Stimulated activated naive B cell treated with anti-CD40 and anti-IgM and Interleukin-4, amounts not matched to agents 10 μg/mL and 1 μg/mL and 100 μg/mL, for 72 hours (primary cell): ENCODE measurements around the gene B3GALT4.

Source experiments
- ATAC-seq, 2 donors: fragments of 150-1000 bp; cut with Tn5 transposase; replicated peaks; 2 replicates each; pipeline ENCODE4 v1.10.0; 2021; ENCODE audit warnings: moderate library complexity in 1 of 2
- DNase-seq: peaks from one replicate; pipeline ENCODE4 v3.0.0; 2021
- H3K27ac Mint-ChIP-seq: one replicate; pipeline ENCODE4 v1.8.0; 2022; ENCODE audit warnings: mild to moderate bottlenecking, mixed read lengths
- H3K27me3 Mint-ChIP-seq, 2 donors: one replicate each; pipeline ENCODE4 v1.8.0; 2022; ENCODE audit warnings: mixed read lengths in 2 of 2
- H3K36me3 Mint-ChIP-seq, 2 donors: one replicate each; pipeline ENCODE4 v1.8.0; 2022; ENCODE audit warnings: mixed read lengths in 2 of 2, mild to moderate bottlenecking in 1 of 2
- H3K4me1 Mint-ChIP-seq, 2 donors: one replicate each; pipeline ENCODE4 v1.8.0; 2022; ENCODE audit warnings: mixed read lengths in 2 of 2, mild to moderate bottlenecking in 1 of 2
- H3K4me3 Mint-ChIP-seq, 2 donors: one replicate each; pipeline ENCODE4 v1.8.0; 2022; ENCODE audit warnings: mild to moderate bottlenecking in 2 of 2, mixed read lengths in 2 of 2, moderate library complexity in 1 of 2
- H3K9me3 Mint-ChIP-seq, 2 donors: one replicate each; pipeline ENCODE4 v1.8.0; 2022; ENCODE audit warnings: mixed read lengths in 2 of 2, mild to moderate bottlenecking in 1 of 2

The B3GALT4 gene

DNA sequence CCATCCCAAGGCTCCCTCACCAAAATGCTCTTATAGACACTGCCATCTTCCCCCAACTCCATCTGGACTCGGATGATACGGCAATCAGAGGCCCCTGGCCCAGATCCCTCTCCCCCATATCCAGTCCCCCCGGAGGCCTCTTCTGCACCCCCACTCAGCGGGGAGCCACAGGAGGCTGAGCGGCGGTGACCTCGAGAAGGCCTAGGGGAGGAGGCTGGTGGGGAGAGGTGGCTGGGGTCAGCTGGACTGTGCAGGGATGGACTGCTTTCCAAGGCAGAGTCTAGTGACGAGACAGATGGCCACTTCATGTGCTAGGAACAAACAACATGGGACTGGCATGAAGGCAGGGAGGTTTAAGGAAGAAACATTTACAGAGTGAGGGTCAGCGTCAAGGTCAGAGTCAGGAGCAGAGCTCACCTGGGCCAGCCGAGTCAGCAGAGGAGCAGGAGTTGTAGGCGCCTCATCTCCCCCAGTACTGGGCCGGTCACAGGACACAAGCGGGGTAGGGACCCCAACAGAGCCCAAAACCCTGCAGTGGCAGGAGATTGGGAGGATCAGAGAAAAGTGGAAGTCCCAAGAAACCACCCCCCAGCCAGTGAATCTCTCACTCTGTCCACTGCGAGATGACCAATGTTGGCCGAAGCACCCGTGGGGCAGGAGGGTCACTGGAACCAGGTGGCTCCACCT lies 16.2 kb downstream of the B3GALT4 start:
- H3K4me1 Mint-ChIP-seq = peaks cover 39 to 52% of the 10 kb centered on the region in 2 donors
- peak overlapping the region; percentile 63 for H3K27ac Mint-ChIP-seq
- no peaks in the 10 kb centered on the region for H3K9me3 Mint-ChIP-seq
- peaks cover 19 to 52% of the 10 kb centered on the region in 2 donors for H3K36me3 Mint-ChIP-seq
- no peaks in the 10 kb centered on the region for H3K27me3 Mint-ChIP-seq
- no peak overlapping the region for H3K4me3 Mint-ChIP-seq
- ATAC-seq = no peak
- no peak for DNase-seq

DNA sequence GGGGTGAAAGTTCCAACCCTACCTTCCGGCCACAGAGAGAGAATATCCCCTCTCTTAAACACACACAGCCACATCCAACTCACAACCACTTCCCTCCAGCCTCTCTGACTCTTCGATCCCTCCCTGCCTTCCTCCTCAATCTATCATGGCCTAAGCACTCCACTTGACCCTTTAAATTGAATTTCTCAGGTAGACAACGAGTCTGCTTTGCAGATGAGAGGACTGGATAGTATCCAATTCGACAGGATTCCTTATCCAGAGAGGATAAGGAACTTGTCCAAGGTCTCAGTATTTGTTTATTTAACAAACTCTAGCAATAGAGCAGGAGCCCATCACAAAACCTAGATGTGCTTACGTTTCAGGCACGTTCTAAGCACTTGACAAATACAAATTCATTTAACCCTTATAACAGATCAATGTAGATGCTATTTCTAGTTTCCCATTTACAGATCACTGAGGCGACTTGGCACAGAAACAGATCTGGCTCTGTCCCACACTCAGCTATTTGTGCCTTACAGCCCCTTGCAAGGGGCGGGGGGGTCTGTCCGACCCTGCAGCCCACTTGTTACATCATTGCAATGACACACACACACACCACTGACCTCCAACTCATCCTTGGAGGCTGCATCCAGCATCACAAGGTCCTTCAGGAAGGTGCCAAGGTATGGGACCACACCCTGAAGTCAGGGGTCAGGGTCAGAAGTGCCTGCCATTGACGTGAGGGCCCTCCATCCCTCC lies 17.3 kb downstream of the B3GALT4 start:
- Mint-ChIP-seq H3K4me1 (peaks cover 43 to 59% of the 10 kb centered on the region in 2 donors), H3K4me3 (no peak overlapping the region), H3K27me3 (no peaks in the 10 kb centered on the region), H3K9me3 (no peaks in the 10 kb centered on the region), H3K36me3 (peaks cover 21 to 52% of the 10 kb centered on the region in 2 donors), H3K27ac (peak overlapping the region; percentile 16)
- ATAC-seq (no peak), DNase-seq (no peak)

DNA sequence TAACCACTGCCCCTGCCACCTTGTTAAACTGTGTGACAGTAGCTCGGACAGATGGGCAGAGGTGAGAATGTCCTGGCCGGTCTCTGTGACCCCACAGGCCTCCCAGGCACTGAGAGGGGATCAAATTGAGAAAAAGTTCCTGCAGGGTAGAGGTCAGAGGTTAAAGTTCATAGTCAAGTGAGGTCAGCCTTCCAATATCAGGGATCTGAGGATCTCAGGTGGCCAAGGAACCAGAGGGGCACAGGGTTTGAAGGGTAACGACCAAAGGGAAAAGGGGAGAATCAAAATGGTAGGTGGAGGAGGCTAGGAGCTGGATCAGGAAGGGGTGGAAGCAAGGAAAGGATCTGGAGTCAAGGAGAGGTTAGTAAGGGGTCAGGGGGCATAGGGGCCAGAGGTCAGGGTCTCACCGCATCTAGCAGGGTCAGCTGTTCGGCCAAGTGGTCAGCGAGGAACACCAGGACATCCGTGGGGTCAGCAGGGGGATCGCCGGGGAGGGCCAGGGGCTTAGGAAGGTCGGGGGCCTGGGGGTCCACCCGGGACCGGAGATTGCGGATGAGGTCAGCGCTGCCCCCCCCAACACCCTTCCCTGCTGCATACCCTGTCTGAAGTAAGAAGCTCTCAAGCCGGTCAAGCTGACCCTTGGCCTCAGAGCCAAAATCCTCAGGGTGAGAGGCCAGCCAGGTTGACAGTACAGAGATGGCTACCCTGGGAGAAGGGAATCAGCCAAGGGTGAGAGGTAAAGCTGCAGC lies 18.9 kb downstream of the B3GALT4 start:
- ATAC-seq = no peak
- no peaks in the 10 kb centered on the region for H3K9me3 Mint-ChIP-seq
- peaks cover 31 to 57% of the 10 kb centered on the region in 2 donors for H3K36me3 Mint-ChIP-seq
- peaks cover 43 to 60% of the 10 kb centered on the region in 2 donors for H3K4me1 Mint-ChIP-seq
- H3K27me3 Mint-ChIP-seq = no peaks in the 10 kb centered on the region
- peak overlapping the region; percentile 37 for H3K27ac Mint-ChIP-seq
- peak overlapping the region in 1 of 2 donors; percentile 8 for H3K4me3 Mint-ChIP-seq
- DNase-seq = no peak

DNA sequence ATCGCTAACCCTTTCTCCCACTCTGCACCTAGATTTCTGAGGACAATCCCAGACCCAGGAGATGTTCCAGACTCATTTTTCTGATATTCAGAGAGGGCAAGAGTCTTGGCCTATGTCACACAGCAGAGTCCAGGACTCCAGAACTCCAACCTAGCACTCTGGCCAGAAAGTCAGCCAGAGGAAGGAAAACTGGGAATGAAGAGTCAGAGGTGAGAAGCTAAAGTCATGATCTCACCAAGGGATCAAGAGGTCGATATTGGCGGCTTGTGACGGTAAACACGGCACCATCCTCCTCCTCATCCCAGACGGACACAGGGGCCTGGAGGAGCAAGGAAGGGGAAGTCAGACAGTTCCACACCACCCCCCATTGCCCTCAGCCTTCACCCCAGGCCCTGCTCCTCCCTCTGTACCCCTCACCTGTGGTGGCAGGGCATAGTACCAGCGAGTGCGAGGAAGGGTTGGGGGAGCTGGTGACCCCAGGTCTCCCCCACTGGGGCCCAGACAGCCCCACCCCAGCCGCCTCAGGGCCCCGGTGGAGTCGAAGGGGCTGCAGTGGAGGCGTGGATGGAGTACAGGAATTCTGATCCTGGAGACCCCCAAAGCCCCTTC lies 20.0 kb downstream of the B3GALT4 start:
- H3K4me3 Mint-ChIP-seq = peak overlapping the region; percentile 96 to 98
- no peaks in the 10 kb centered on the region for H3K27me3 Mint-ChIP-seq
- ATAC-seq = no peak
- H3K9me3 Mint-ChIP-seq = no peaks in the 10 kb centered on the region
- H3K27ac Mint-ChIP-seq = no peak overlapping the region
- peaks cover 38 to 58% of the 10 kb centered on the region in 2 donors for H3K36me3 Mint-ChIP-seq
- no peak for DNase-seq
- H3K4me1 Mint-ChIP-seq = peaks cover 39 to 64% of the 10 kb centered on the region in 2 donors

DNA sequence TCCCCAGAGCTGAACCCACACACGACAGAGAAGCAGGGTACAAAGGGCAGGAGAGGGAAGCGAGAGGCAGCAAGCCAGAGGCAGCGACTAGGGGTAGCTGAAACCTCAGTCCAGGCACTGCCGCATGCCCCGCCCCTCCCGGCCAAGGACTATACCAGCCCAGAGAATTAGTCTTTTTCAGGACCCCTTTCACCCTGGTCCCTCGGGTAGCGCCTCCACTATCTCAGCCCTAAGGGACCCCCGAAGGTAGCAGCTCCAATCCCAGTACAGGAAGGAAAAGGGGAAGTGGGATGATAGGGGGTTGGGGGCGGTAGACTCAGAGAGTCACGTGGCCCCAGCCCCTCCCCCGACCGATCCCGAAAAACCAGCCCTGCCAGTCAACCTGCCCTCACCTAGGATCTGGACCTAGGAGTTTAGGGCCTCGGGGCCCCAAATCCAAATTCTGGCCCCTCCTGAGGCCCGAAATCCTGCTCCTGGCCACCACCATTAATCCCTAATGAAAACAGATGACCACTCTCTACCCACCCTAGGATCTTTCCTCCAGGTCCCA lies 20.6 kb downstream of the B3GALT4 start:
- Mint-ChIP-seq H3K27me3 (no peaks in the 10 kb centered on the region), H3K27ac (peak overlapping the region; percentile 81), H3K36me3 (peaks cover 34 to 52% of the 10 kb centered on the region in 2 donors), H3K4me3 (peak overlapping the region; percentile 96 to 98), H3K4me1 (peaks cover 37 to 69% of the 10 kb centered on the region in 2 donors), H3K9me3 (no peaks in the 10 kb centered on the region)
- ATAC-seq (peak; percentile 13 to 23), DNase-seq (no peak)

DNA sequence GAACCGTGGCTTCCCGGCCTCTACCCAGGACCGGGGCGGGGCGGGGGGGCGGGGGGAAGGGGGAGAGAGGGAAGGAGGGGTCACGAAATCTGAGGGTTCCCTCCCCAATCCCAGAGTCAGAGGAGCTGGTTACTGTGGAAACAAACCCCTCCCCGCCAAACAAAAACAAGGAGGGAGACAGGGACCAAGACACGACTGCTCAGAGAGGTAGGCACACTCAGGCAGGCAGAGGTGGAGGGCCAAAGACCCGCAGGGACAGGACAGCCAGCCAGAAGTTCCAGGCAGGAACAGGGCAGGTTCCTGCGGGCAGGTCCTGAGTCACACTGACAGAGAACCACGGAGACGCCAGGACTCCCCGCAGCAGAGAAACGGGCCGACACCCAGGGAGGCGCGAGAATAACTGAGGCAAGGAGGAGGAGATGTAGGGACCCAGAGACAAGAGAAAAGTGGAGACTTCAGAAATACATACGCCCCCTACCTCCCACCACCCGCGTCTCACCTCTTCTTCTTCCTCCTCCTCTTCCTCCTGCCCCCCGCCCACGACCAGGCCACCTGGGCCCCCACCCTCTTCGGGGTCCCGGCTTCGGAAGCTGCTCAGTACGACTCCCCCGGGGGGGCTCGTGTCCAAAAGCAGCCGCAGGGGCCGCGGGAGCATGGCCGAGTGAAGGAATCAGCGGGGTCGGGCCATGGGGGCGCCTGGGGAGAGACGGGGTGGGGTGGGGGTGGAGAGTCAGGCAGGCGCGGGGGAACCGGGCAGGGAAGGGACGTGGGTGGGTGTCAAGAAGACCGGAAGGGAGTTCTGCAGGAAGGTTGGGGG lies 21.2 kb downstream of the B3GALT4 start:
- H3K27me3 Mint-ChIP-seq = no peaks in the 10 kb centered on the region

DNA sequence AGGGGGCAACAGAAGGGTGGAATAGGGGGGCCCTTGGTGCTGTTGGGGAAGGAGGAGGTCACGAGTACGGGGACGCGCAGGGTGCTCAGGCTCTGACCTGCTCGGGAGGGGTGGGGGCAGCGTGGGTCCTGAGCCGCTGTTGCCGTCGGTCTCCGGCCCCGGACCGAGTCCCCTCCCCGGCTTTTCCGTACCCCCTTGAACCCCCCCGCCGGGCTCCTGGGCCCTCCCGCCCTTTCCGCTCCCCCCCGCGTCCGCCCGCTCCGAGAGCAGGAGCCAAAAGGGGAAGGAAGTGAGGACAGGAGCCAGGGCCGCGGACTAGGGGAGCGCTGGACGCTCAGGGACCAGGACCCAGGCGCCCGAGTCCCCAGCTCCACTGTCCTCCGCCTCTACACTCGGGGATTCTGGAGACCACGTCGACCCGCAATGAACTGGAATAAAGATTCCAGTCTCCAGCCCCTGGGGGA lies 21.9 kb downstream of the B3GALT4 start, which contains the start of gene RGL2:
TSS of gene RGL2 (minus strand) at position 170 of the 464 bp plus-strand sequence. CDS start 332 bp downstream, outside the sequence.
- H3K9me3 Mint-ChIP-seq = no peaks in the 10 kb centered on the region
- H3K36me3 Mint-ChIP-seq = peaks cover 34 to 46% of the 10 kb centered on the region in 2 donors
- peak within 1 kb of the TSS; percentile 98 for H3K27ac Mint-ChIP-seq
- no peaks in the 10 kb centered on the region for H3K27me3 Mint-ChIP-seq
- H3K4me1 Mint-ChIP-seq = peaks cover 40 to 73% of the 10 kb centered on the region in 2 donors
- DNase-seq = no peak
- peak; percentile 36 to 51 for ATAC-seq
- peak within 1 kb of the TSS; percentile 96 to 98 for H3K4me3 Mint-ChIP-seq

More for the DNA sequence above, 21.2 kb downstream of the B3GALT4 start:
- ATAC-seq (peak; percentile 49 to 56), DNase-seq (peak; percentile 70)
- H3K4me3 Mint-ChIP-seq = peak overlapping the region; percentile 96 to 98
- peak overlapping the region; percentile 98 for H3K27ac Mint-ChIP-seq
- no peaks in the 10 kb centered on the region for H3K9me3 Mint-ChIP-seq
- H3K4me1 Mint-ChIP-seq = peaks cover 37 to 69% of the 10 kb centered on the region in 2 donors
- H3K36me3 Mint-ChIP-seq = peaks cover 32 to 47% of the 10 kb centered on the region in 2 donors

DNA sequence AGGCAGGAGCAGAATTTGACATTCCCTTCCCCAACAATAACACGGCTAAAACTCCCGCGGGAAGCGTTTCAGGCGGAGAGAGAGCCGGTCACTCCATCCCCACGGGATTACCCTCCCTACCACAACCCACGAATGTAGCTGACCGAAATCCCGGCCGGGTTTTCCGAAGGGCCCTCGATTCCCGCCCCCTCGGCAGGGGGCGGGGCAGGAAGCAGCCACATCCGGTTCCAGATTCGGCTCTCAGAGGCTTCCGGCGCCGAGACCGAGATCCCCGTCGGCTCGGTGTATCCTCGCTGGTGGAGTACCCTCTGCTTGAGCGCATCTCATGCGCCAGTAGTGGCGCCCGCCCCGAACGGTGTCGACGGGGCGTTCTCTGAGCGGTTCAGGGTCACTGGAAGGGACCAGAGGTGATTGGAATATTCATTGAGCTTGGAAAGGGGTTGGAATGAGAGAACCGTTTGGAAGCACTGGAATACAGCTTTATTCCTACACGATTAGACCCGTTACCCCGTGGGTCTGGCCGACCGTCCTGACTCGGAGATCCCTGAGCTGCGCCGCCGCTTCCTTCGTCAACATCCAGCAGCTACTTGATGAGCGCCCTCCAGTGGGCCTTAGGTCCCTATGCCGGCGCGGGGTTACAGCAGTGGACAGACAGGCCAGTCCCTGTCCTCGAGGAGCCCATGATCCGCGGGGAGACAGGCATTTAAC lies 22.5 kb downstream of the B3GALT4 start:
- ATAC-seq (peak; percentile 82 to 83), DNase-seq (peak; percentile 91)
- peak overlapping the region; percentile 98 for H3K27ac Mint-ChIP-seq
- H3K27me3 Mint-ChIP-seq = no peaks in the 10 kb centered on the region
- peaks cover 42 to 79% of the 10 kb centered on the region in 2 donors for H3K4me1 Mint-ChIP-seq
- H3K36me3 Mint-ChIP-seq = peaks cover 37 to 45% of the 10 kb centered on the region in 2 donors
- no peaks in the 10 kb centered on the region for H3K9me3 Mint-ChIP-seq
- peak overlapping the region; percentile 96 to 98 for H3K4me3 Mint-ChIP-seq

DNA sequence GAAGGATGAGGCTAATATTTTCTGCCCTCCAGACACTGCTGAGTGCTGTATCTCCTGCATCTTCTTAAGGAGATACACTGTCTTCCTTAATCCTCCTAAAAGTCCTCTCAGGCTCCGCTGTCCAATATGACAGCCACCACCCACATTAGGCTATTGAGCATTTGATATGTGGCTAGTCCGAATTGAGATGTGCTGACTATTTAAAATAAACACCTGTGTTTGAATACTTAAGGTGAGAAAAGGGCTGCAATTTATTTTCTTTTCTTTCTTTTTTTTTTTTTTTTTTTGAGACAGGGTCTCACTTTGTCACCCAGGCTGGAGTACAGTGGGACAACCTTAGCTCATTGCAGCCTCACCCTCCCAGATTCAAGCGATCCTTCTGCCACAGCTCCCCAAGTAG lies 25.0 kb downstream of the B3GALT4 start:
- peak overlapping the region; percentile 42 for H3K27ac Mint-ChIP-seq
- ATAC-seq (no peak), DNase-seq (no peak)
- peaks cover 46 to 54% of the 10 kb centered on the region in 2 donors for H3K36me3 Mint-ChIP-seq
- no peaks in the 10 kb centered on the region for H3K9me3 Mint-ChIP-seq
- no peak overlapping the region for H3K4me3 Mint-ChIP-seq
- H3K4me1 Mint-ChIP-seq = peaks cover 51 to 86% of the 10 kb centered on the region in 2 donors
- no peaks in the 10 kb centered on the region for H3K27me3 Mint-ChIP-seq

DNA sequence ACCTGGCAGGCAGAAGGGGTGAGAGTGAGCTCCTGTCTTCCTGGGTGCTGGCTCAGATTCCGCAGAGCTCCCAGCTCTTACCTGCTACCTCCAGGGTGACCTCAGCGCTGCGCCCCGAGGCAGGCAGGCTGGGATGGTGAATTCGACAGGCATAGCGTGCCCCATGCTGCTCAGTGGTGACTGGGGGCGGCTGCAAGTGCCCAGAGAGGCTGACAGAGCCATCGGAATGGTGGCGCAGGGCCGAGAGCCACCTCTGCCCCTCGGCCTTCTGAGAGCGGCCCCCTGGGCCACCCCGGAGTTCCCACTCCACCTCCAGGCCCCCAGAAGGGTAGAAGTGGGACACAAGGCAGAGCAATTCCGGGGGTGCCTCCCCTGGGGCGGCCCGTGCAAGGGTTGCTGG lies 27.3 kb downstream of the B3GALT4 start:
- DNase-seq = no peak
- Mint-ChIP-seq H3K4me3 (no peak overlapping the region), H3K4me1 (peaks cover 41 to 78% of the 10 kb centered on the region in 2 donors), H3K36me3 (peaks cover 49 to 54% of the 10 kb centered on the region in 2 donors), H3K27ac (peak overlapping the region; percentile 27), H3K9me3 (no peaks in the 10 kb centered on the region), H3K27me3 (no peaks in the 10 kb centered on the region)
- no peak for ATAC-seq

DNA sequence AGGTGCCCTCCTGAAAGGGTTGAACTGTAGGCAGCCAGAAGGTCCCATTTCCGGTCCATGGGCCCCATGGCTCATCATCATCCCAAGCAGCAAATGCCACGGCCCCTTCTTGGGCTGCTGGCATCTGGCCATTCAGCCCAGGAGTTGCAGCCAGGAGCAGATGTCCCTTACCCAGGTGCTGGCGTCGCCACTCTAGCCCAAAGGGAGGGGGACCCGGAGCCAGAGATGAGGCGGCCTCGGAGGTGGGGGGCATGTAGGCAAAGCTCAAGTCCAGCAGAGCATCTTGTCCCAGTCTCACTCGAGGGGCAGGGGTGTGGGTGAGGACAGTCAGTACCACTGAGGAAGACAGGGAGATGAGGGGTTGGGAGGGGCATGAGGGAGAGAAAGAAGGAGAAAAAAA lies 28.1 kb downstream of the B3GALT4 start:
- Mint-ChIP-seq H3K4me3 (peak overlapping the region in 1 of 2 donors; percentile 44), H3K9me3 (no peaks in the 10 kb centered on the region), H3K27me3 (no peaks in the 10 kb centered on the region), H3K27ac (peak overlapping the region; percentile 69), H3K4me1 (peaks cover 33 to 69% of the 10 kb centered on the region in 2 donors), H3K36me3 (peaks cover 42 to 46% of the 10 kb centered on the region in 2 donors)
- DNase-seq (no peak), ATAC-seq (no peak)

DNA sequence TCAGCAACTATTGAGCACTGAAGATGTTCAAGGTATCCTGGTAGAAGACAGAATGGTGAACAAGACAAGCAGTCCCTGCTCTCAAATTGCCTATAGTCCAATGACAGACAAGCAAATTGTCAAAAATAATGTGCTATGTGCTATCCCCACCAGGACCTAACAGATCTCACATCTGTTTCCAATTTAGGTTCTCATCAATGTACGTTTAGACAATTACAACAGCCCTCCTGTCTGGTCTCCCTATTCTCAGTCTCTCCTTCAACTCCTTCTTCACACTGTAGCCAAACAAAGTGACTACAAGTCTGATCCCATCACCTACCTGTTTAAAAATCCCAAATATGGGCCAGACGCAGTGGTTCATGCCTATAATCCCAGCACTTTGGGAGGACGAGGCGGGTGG lies 29.4 kb downstream of the B3GALT4 start:
- Mint-ChIP-seq H3K27me3 (no peaks in the 10 kb centered on the region), H3K4me1 (peaks cover 36 to 62% of the 10 kb centered on the region in 2 donors), H3K4me3 (peak overlapping the region; percentile 43 to 52), H3K36me3 (peaks cover 34 to 38% of the 10 kb centered on the region in 2 donors), H3K27ac (peak overlapping the region; percentile 77), H3K9me3 (no peaks in the 10 kb centered on the region)
- DNase-seq (no peak), ATAC-seq (no peak)
